Transverse colon (tissue), 3 donors: ENCODE measurements around the gene DNAAF3.

Experiments
- EP300 ChIP-seq: sonication (generic); formaldehyde crosslinking; IDR thresholded peaks from one replicate; pipeline ENCODE4 v1.6.1; 2017; ENCODE audit warnings: antibody characterized with exemption, low read depth
- TF ChIP-seq, protein P1 (sequence below), 5 experiments: fragments of 200-600 bp in 3 of 5; fragments of 450-650 bp in 2 of 5; sonication (generic) in 3 of 5; IDR thresholded peaks; 1 replicate in 2 of 5; 2 replicates in 3 of 5; pipeline ENCODE4 v1.5.1; 2016 to 2017; ENCODE audit warnings: antibody characterized with exemption in 5 of 5, inconsistent platforms in 3 of 5, mild to moderate bottlenecking in 2 of 5, moderate library complexity in 1 of 5

DNA sequence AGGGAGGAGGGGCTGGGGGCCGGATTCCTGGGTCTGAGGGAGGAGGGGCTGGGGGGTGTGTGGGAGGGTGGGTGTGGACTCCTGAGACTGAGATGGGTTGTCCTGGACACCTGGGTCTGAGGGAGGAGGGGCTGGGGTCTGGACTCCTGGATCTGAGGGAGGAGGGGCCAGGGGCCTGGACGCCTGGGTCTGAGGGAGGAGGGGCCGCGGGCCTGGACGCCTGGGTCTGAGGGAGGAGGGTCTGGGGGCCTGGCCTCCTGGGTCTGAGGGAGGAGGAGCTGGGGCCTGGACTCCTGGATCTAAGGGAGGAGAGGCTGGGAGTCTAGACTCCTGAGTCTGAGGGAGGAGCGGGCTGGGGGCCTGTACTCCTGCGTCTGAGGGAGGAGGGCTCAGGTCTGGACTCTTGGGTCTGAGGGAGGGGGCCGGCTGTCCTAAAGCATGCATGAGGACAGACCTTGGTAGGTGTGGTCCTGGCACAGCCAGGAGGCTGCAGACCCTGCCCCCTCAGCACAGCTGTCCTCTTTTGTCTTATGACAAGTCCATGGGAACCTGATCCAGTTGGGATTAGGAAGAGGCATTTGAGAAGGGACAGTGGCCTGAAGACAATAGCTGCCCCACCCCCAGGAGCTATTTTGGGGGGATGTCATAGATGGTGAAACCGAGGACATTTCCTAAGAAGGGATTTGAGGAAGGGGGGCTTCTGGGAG, 18.7 kb downstream of the DNAAF3 start:
- TF ChIP-seq, protein P1, sequence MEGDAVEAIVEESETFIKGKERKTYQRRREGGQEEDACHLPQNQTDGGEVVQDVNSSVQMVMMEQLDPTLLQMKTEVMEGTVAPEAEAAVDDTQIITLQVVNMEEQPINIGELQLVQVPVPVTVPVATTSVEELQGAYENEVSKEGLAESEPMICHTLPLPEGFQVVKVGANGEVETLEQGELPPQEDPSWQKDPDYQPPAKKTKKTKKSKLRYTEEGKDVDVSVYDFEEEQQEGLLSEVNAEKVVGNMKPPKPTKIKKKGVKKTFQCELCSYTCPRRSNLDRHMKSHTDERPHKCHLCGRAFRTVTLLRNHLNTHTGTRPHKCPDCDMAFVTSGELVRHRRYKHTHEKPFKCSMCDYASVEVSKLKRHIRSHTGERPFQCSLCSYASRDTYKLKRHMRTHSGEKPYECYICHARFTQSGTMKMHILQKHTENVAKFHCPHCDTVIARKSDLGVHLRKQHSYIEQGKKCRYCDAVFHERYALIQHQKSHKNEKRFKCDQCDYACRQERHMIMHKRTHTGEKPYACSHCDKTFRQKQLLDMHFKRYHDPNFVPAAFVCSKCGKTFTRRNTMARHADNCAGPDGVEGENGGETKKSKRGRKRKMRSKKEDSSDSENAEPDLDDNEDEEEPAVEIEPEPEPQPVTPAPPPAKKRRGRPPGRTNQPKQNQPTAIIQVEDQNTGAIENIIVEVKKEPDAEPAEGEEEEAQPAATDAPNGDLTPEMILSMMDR (IDR thresholded peaks at IDR 0.05): no peak
- no peak for TF ChIP-seq EP300
